ENCODE results near the gene SLC12A1.
A peak's percentile ranks its signal among the peaks of the same experiment; 100 is the strongest.
"Not testable (repeated sequence)": the region's sequence is repeated elsewhere in the genome, so short reads cannot be mapped to it uniquely, and the experiment has no call there.

The SLC12A1 gene

DNA sequence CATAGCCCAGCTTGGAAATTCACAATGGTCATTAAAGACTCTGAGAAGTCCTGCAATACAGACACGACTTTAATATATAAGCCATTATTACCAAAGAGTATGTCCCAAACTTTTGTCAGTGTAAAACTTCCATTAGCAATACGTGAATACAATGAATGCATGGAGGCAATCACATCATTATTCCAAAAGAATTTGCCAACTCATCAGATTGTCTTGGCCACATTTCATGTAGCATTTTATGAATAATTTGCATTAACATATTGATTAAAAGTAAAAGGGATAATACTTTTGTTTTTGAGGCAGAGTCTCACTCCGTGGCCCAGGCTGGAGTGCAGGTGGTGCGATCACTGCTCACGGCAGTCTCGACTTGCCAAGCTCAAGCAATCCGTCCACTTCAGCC is 117.2 kb downstream of the SLC12A1 start:
- no peaks in the 10 kb centered on the region for H4K20me1 ChIP-seq (ENCODE audit: control insufficient read depth, insufficient read depth, low read depth, low read length)
- no peak overlapping the region for H3K27ac ChIP-seq (ENCODE audit: low read depth, low read length)

GRCh38 chr15:48324949-48325348 is 118.8 kb downstream of the SLC12A1 start:
- Histone ChIP-seq H3K4me3 (ENCODE audit: low read length) (no peak overlapping the region), H3K4me2 (ENCODE audit: low read length) (no peak overlapping the region), H3K79me2 (ENCODE audit: control insufficient read depth, low read length) (peaks cover 21% of the 10 kb centered on the region), H3K4me1 (ENCODE audit: control insufficient read depth, low read length) (peaks cover 28% of the 10 kb centered on the region), H3K36me3 (ENCODE audit: control insufficient read depth, low read length) (peaks cover 27% of the 10 kb centered on the region), H3K9me2 (replicated peaks; ENCODE audit: control insufficient read depth, low read length) (no peaks in the 10 kb centered on the region), H3K9me3 (ENCODE audit: control insufficient read depth, insufficient read depth, low read length) (no peaks in the 10 kb centered on the region), H3F3A (ENCODE audit: control insufficient read depth, insufficient read depth) (peaks cover 19% of the 10 kb centered on the region), H3K27ac (ENCODE audit: low read depth, low read length) (no peak overlapping the region), H3K27me3 (ENCODE audit: control insufficient read depth, low read length) (no peaks in the 10 kb centered on the region), H4K20me1 (ENCODE audit: control insufficient read depth, insufficient read depth, low read depth, low read length) (peaks cover 4% of the 10 kb centered on the region; the same call in 1 of the 2 replicates)
- TF ChIP-seq EZH2phosphoT487 (IDR thresholded peaks at IDR 0.05; ENCODE audit: borderline replicate concordance, low read length) (no peak), CTCF (IDR thresholded peaks at IDR 0.05; ENCODE audit: low read depth, low read length, poor library complexity, severe bottlenecking) (no peak)

More for the DNA sequence above, 117.2 kb downstream of the SLC12A1 start:
- Histone ChIP-seq H3K4me1 (ENCODE audit: control insufficient read depth, low read length) (peaks cover 21% of the 10 kb centered on the region), H3K4me3 (ENCODE audit: low read length) (no peak overlapping the region), H3K36me3 (ENCODE audit: control insufficient read depth, low read length) (peaks cover 13% of the 10 kb centered on the region), H3K79me2 (ENCODE audit: control insufficient read depth, low read length) (peaks cover 6% of the 10 kb centered on the region), H3K9me3 (ENCODE audit: control insufficient read depth, insufficient read depth, low read length) (no peaks in the 10 kb centered on the region), H3K27me3 (ENCODE audit: control insufficient read depth, low read length) (no peaks in the 10 kb centered on the region), H3F3A (ENCODE audit: control insufficient read depth, insufficient read depth) (peaks cover 19% of the 10 kb centered on the region), H3K4me2 (ENCODE audit: low read length) (no peak overlapping the region), H3K9me2 (replicated peaks; ENCODE audit: control insufficient read depth, low read length) (no peaks in the 10 kb centered on the region)
- TF ChIP-seq CTCF (IDR thresholded peaks at IDR 0.05; ENCODE audit: low read depth, low read length, poor library complexity, severe bottlenecking) (no peak), EZH2phosphoT487 (IDR thresholded peaks at IDR 0.05; ENCODE audit: borderline replicate concordance, low read length) (no peak)

- H4K20me1 ChIP-seq (ENCODE audit: control insufficient read depth, insufficient read depth, low read depth, low read length) = peaks cover 8% of the 10 kb centered on the region; the same call in 1 of the 2 replicates
- H3K4me3 ChIP-seq (ENCODE audit: low read length) = no peak overlapping the region
- H3K27me3 ChIP-seq (ENCODE audit: control insufficient read depth, low read length) = no peaks in the 10 kb centered on the region
- no peak overlapping the region for H3K4me2 ChIP-seq (ENCODE audit: low read length)
- TF ChIP-seq EZH2phosphoT487 (IDR thresholded peaks at IDR 0.05; ENCODE audit: borderline replicate concordance, low read length) (no peak), CTCF (IDR thresholded peaks at IDR 0.05; ENCODE audit: low read depth, low read length, poor library complexity, severe bottlenecking) (no peak)
- H3K9me3 ChIP-seq (ENCODE audit: control insufficient read depth, insufficient read depth, low read length) = no peaks in the 10 kb centered on the region
- H3K4me1 ChIP-seq (ENCODE audit: control insufficient read depth, low read length) = peaks cover 33% of the 10 kb centered on the region
- peaks cover 32% of the 10 kb centered on the region for H3K36me3 ChIP-seq (ENCODE audit: control insufficient read depth, low read length)
- no peak overlapping the region for H3K27ac ChIP-seq (ENCODE audit: low read depth, low read length)
- no peaks in the 10 kb centered on the region for H3K9me2 ChIP-seq (replicated peaks; ENCODE audit: control insufficient read depth, low read length)
- H3F3A ChIP-seq (ENCODE audit: control insufficient read depth, insufficient read depth) = peaks cover 19% of the 10 kb centered on the region
- H3K79me2 ChIP-seq (ENCODE audit: control insufficient read depth, low read length) = peaks cover 26% of the 10 kb centered on the region
Observed at GRCh38 chr15:48325400-48325799, 119.3 kb downstream of the SLC12A1 start.

- H3K9me2 ChIP-seq (replicated peaks; ENCODE audit: control insufficient read depth, low read length); H4K20me1 ChIP-seq (ENCODE audit: control insufficient read depth, insufficient read depth, low read depth, low read length); H3K9me3 ChIP-seq (ENCODE audit: control insufficient read depth, insufficient read depth, low read length); H3K4me3 ChIP-seq (ENCODE audit: low read length); H3K27ac ChIP-seq (ENCODE audit: low read depth, low read length); H3K27me3 ChIP-seq (ENCODE audit: control insufficient read depth, low read length): not testable (repeated sequence)
- Histone ChIP-seq H3K79me2 (ENCODE audit: control insufficient read depth, low read length) (peaks cover 34% of the 10 kb centered on the region), H3K4me2 (ENCODE audit: low read length) (peak overlapping the region; percentile 32), H3K4me1 (ENCODE audit: control insufficient read depth, low read length) (peaks cover 35% of the 10 kb centered on the region), H3K36me3 (ENCODE audit: control insufficient read depth, low read length) (peaks cover 40% of the 10 kb centered on the region), H3F3A (ENCODE audit: control insufficient read depth, insufficient read depth) (peaks cover 19% of the 10 kb centered on the region)
Observed at GRCh38 chr15:48326180-48326579, 120.1 kb downstream of the SLC12A1 start.

All from DOHH2 (cell line).